Smooth muscle cell of the umbilical artery (primary cell): ENCODE data around the gene CHAC2. TPM values are rescaled to one million over a fixed set of nuclear protein-coding genes. Genes with fewer than 3 reads are reported as not detected.

Source experiments
- total RNA-seq: library from RNA; depleted of rRNA; stranded (reverse); fragments of >200 nt; gene quantifications from 2 replicates; pipeline ENCODE4 v1.2.3, GENCODE V29; 2014

The CHAC2 gene
- 2.1 and 5.0 TPM in 2 replicates for total RNA-seq

GRCh38 chr2:53767405-53768241 lies at the start of gene CHAC2:
TSS of gene CHAC2 (plus strand) at chr2:53767804. CDS start at chr2:53767887, 83 bp downstream.

GRCh38 chr2:53786705-53787613 lies 19.4 kb downstream of the CHAC2 start, which contains the start of the genes ASB3 and ERLEC1:
TSS of gene ASB3 (minus strand) at chr2:53786953. CDS start at chr2:53765572, 21,381 bp downstream.
TSS of gene ERLEC1 (plus strand) at chr2:53787044. CDS start at chr2:53787211, 167 bp downstream.

Other genes starting within 250 kb of the CHAC2 start
- 28.0 and 31.8 TPM in 2 replicates for gene ASB3, start 19.1 kb downstream of the CHAC2 start, total RNA-seq
- gene ERLEC1, start 19.2 kb downstream of the CHAC2 start, total RNA-seq, result 231 and 287 TPM in 2 replicates
- 0.89 and 2.7 TPM in 2 replicates for gene GPR75, start 92.2 kb downstream of the CHAC2 start, total RNA-seq
- gene PSME4, start 203.2 kb downstream of the CHAC2 start, total RNA-seq, result 34.4 and 61.1 TPM in 2 replicates